ENCODE measurements around the gene EPM2AIP1.
A peak's percentile ranks its signal among the peaks of the same experiment; 100 is the strongest.
"Not testable (repeated sequence)": the region's sequence is repeated elsewhere in the genome, so short reads cannot be mapped to it uniquely, and the experiment has no call there.

EPM2AIP1 gene

DNA sequence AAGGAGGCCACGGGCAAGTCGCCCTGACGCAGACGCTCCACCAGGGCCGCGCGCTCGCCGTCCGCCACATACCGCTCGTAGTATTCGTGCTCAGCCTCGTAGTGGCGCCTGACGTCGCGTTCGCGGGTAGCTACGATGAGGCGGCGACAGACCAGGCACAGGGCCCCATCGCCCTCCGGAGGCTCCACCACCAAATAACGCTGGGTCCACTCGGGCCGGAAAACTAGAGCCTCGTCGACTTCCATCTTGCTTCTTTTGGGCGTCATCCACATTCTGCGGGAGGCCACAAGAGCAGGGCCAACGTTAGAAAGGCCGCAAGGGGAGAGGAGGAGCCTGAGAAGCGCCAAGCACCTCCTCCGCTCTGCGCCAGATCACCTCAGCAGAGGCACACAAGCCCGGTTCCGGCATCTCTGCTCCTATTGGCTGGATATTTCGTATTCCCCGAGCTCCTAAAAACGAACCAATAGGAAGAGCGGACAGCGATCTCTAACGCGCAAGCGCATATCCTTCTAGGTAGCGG, at the start of gene EPM2AIP1:
TSS of gene EPM2AIP1 (minus strand) at position 326 of the 520 bp plus-strand sequence. CDS start at position 272, 54 bp downstream.
- H3K9me3 ChIP-seq (ENCODE audit: severe bottlenecking) = no peaks in the 10 kb centered on the region
- DNase-seq (ENCODE audit: low spot score) (peak; percentile 98), ATAC-seq (ENCODE audit: low read depth) (peak; percentile 95)
- H3K36me3 ChIP-seq (ENCODE audit: low read depth) = peaks cover 67% of the 10 kb centered on the region
- TF ChIP-seq CTCF (IDR thresholded peaks at IDR 0.05; ENCODE audit: poor library complexity, severe bottlenecking) = peak; percentile 23
- H3K4me1 ChIP-seq (ENCODE audit: insufficient read depth, poor library complexity, severe bottlenecking) = peaks cover 20% of the 10 kb centered on the region
- peak within 1 kb of the TSS; percentile 64 for H3K4me3 ChIP-seq (ENCODE audit: severe bottlenecking)
- H3K27me3 ChIP-seq (ENCODE audit: insufficient read depth, poor library complexity, severe bottlenecking) = no peaks in the 10 kb centered on the region
- peak within 1 kb of the TSS; percentile 76 for H3K27ac ChIP-seq (ENCODE audit: poor library complexity, severe bottlenecking)

DNA sequence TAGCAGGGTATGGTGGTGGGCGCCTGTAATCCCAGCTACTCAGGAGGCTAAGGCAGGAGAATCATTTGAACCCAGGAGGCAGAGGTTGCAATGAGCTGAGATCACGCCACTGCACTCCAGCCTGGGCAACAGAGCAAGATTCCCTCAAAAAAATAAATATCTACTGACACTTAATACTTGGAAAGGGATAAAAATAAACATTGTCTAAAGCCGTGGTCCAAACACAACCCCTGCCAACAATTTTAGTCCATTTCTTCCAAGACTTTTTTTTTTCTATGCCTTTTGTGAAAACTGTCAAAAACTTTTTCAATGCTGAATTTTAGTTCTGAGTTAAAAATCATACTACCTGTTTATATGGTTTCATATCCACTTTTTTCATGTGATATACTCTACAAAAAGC, 49.8 kb upstream of the EPM2AIP1 start:
- not testable (repeated sequence) for DNase-seq (ENCODE audit: low spot score); H3K27me3 ChIP-seq (ENCODE audit: insufficient read depth, poor library complexity, severe bottlenecking); H3K4me1 ChIP-seq (ENCODE audit: insufficient read depth, poor library complexity, severe bottlenecking); H3K27ac ChIP-seq (ENCODE audit: poor library complexity, severe bottlenecking); ATAC-seq (ENCODE audit: low read depth); H3K9me3 ChIP-seq (ENCODE audit: severe bottlenecking); H3K4me3 ChIP-seq (ENCODE audit: severe bottlenecking)
- peaks cover 90% of the 10 kb centered on the region for H3K36me3 ChIP-seq (ENCODE audit: low read depth)

GRCh38 chr3:37041546-37042195, 48.7 kb upstream of the EPM2AIP1 start:
- H3K36me3 ChIP-seq (ENCODE audit: low read depth) = peaks cover 88% of the 10 kb centered on the region
- H3K9me3 ChIP-seq (ENCODE audit: severe bottlenecking) = no peaks in the 10 kb centered on the region
- no peak for ATAC-seq (ENCODE audit: low read depth)

DNA sequence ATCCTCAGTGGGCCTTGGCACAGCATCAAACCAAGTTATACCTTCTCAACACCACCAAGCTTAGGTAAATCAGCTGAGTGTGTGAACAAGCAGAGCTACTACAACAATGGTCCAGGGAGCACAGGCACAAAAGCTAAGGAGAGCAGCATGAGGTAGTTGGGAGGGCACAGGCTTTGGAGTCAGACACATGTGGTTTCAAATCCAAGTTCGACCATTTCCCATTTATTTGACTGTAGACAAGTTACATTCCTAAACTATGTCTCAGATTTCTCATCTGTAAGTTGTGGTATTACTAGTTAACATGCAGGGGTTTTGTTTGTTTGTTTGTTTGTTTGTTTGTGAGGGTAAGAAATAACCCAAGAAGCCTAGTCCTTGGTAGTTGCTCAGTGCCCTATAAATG, 47.3 kb upstream of the EPM2AIP1 start:
- no peak overlapping the region for H3K27ac ChIP-seq (ENCODE audit: poor library complexity, severe bottlenecking)
- TF ChIP-seq CTCF (IDR thresholded peaks at IDR 0.05; ENCODE audit: poor library complexity, severe bottlenecking) = no peak

More at GRCh38 chr3:37041546-37042195, 48.7 kb upstream of the EPM2AIP1 start:
- Histone ChIP-seq H3K27me3 (ENCODE audit: insufficient read depth, poor library complexity, severe bottlenecking) (no peaks in the 10 kb centered on the region), H3K4me1 (ENCODE audit: insufficient read depth, poor library complexity, severe bottlenecking) (no peaks in the 10 kb centered on the region), H3K27ac (ENCODE audit: poor library complexity, severe bottlenecking) (no peak overlapping the region), H3K4me3 (ENCODE audit: severe bottlenecking) (no peak overlapping the region)
- TF ChIP-seq CTCF (IDR thresholded peaks at IDR 0.05; ENCODE audit: poor library complexity, severe bottlenecking) = no peak
- DNase-seq (ENCODE audit: low spot score) = no peak

GRCh38 chr3:37039161-37039846, 46.4 kb upstream of the EPM2AIP1 start:
- Histone ChIP-seq H3K36me3 (ENCODE audit: low read depth) (peaks cover 94% of the 10 kb centered on the region), H3K9me3 (ENCODE audit: severe bottlenecking) (peaks cover 2% of the 10 kb centered on the region), H3K27ac (ENCODE audit: poor library complexity, severe bottlenecking) (no peak overlapping the region), H3K4me1 (ENCODE audit: insufficient read depth, poor library complexity, severe bottlenecking) (no peaks in the 10 kb centered on the region), H3K4me3 (ENCODE audit: severe bottlenecking) (no peak overlapping the region), H3K27me3 (ENCODE audit: insufficient read depth, poor library complexity, severe bottlenecking) (no peaks in the 10 kb centered on the region)
- TF ChIP-seq CTCF (IDR thresholded peaks at IDR 0.05; ENCODE audit: poor library complexity, severe bottlenecking) = no peak
- no peak for ATAC-seq (ENCODE audit: low read depth)
- no peak for DNase-seq (ENCODE audit: low spot score)

More for the DNA sequence above, 47.3 kb upstream of the EPM2AIP1 start:
- H3K9me3 ChIP-seq (ENCODE audit: severe bottlenecking) = peaks cover 2% of the 10 kb centered on the region
- H3K36me3 ChIP-seq (ENCODE audit: low read depth) = peaks cover 94% of the 10 kb centered on the region
- no peak overlapping the region for H3K4me3 ChIP-seq (ENCODE audit: severe bottlenecking)
- DNase-seq (ENCODE audit: low spot score) (no peak), ATAC-seq (ENCODE audit: low read depth) (no peak; the same call in 2 of the 3 replicates)
- no peaks in the 10 kb centered on the region for H3K4me1 ChIP-seq (ENCODE audit: insufficient read depth, poor library complexity, severe bottlenecking)
- H3K27me3 ChIP-seq (ENCODE audit: insufficient read depth, poor library complexity, severe bottlenecking) = no peaks in the 10 kb centered on the region

Measured in RWPE2 (cell line).